Vagina (tissue), 2 donors: ENCODE measurements around the gene KRT74. TPM values are rescaled to one million over a fixed set of nuclear protein-coding genes. Genes with fewer than 3 reads are reported as not detected.
A peak's percentile ranks its signal among the peaks of the same experiment; 100 is the strongest.

ENCODE experiments used
- DNase-seq, 2 donors: peaks; one replicate each; pipeline ENCODE4 v3.0.0-alpha.2; 2017; ENCODE audit errors: extremely low spot score in 2 of 2
- H3K27ac ChIP-seq: fragments of 200-600 bp; sonication (generic); one replicate; pipeline ENCODE4 v1.5.1; 2019
- H3K27me3 ChIP-seq: fragments of 200-600 bp; sonication (generic); one replicate; pipeline ENCODE4 v1.5.1; 2019
- H3K36me3 ChIP-seq, 2 donors: fragments of 200-600 bp; sonication (generic); one replicate each; pipeline ENCODE4 v1.5.1; 2017 to 2019
- H3K4me1 ChIP-seq: fragments of 200-600 bp; sonication (generic); one replicate; pipeline ENCODE4 v1.5.1; 2019
- H3K4me3 ChIP-seq, 2 donors: fragments of 200-600 bp; sonication (generic); 1 replicate in 1 of 2; 2 replicates in 1 of 2; pipeline ENCODE4 v1.5.1; 2016 to 2019
- H3K9me3 ChIP-seq: fragments of 200-600 bp; sonication (generic); one replicate; pipeline ENCODE4 v1.5.1; 2019
- POLR2AphosphoS5 ChIP-seq, 2 donors: sonication (generic); formaldehyde crosslinking; IDR thresholded peaks; one replicate each; pipeline ENCODE4 v1.9.0; 2017; ENCODE audit warnings: antibody characterized with exemption in 2 of 2, mild to moderate bottlenecking in 2 of 2, low read depth in 1 of 2; ENCODE audit not compliant: insufficient read depth in 1 of 2
- intact Hi-C: fragments of 100-400 bp; cut with DNase I; formaldehyde crosslinking; loops from one replicate; pipeline ENCODE4 v1.15.1; 2023
- total RNA-seq: library from RNA; depleted of rRNA; stranded (reverse); fragments of >200 nt; gene quantifications from one replicate; pipeline ENCODE4 v1.2.3, GENCODE V29; 2016
- TF ChIP-seq, protein P1 (sequence below), 3 experiments: fragments of 450-650 bp in 2 of 3; fragments of 200-600 bp in 1 of 3; sonication (generic) in 1 of 3; IDR thresholded peaks; one replicate each; pipeline ENCODE4 v1.5.1; 2017 to 2019; ENCODE audit warnings: antibody characterized with exemption in 3 of 3, mild to moderate bottlenecking in 2 of 3, moderate library complexity in 2 of 3

KRT74 gene
- total RNA-seq, 1 donor from 2014 or later: not detected

DNA sequence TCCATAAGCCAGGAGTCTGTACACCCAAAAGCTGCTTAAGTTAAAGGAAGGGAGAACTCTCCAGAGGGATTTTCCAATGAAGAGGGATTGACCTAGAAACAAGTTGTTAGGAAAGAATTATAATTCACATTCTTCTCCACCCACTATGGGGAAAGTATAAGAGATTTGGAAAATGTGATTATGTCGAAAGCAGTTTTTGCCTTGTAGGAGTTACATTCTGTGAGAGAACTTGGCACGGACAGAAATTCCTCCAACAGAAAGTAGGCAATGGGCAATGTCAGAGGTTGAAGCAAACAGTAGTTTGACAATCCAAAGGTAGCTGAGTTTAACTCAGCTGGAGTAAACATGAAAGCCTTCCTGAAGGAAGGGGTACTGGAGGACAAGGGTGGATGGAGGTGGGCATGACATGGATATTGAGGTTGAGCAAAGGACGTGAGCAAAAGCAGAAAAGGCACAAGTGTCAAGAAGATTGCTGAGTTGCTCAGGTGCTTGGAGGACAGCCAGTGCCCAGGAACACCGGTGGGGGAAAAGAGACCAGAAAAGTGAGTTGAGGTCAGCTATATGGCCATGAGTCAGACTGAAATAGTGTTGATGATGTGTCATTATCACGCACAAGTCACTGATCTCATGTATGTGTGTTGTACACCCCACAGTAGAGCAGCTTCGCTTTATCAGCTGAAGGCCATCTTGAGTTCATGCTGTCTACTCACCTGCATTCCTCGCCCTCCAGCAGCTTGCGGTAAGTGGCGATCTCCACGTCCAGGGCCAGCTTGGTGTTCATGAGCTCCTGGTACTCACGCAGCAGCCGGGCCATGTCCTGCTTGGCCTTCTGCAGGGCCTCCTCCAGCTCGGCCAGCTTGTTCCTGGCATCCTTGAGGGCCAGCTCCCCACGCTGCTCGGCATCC, 57.5 kb downstream of the KRT74 start:
- Histone ChIP-seq H3K36me3 (no peaks in the 10 kb centered on the region), H3K4me3 (peak overlapping the region in 1 of 2 donors; percentile 42), H3K27ac (peak overlapping the region; percentile 47), H3K27me3 (no peaks in the 10 kb centered on the region), H3K4me1 (peaks cover 12% of the 10 kb centered on the region), H3K9me3 (no peaks in the 10 kb centered on the region)
- peak; percentile 85 to 86 for DNase-seq
- intact Hi-C loops: no loop called here
- TF ChIP-seq POLR2AphosphoS5 (IDR thresholded peaks at IDR 0.05; ENCODE audit: insufficient read depth in 1 of 2, low read depth in 1 of 2): peak in 1 of 2 donors; percentile 56
- TF ChIP-seq, protein P1, sequence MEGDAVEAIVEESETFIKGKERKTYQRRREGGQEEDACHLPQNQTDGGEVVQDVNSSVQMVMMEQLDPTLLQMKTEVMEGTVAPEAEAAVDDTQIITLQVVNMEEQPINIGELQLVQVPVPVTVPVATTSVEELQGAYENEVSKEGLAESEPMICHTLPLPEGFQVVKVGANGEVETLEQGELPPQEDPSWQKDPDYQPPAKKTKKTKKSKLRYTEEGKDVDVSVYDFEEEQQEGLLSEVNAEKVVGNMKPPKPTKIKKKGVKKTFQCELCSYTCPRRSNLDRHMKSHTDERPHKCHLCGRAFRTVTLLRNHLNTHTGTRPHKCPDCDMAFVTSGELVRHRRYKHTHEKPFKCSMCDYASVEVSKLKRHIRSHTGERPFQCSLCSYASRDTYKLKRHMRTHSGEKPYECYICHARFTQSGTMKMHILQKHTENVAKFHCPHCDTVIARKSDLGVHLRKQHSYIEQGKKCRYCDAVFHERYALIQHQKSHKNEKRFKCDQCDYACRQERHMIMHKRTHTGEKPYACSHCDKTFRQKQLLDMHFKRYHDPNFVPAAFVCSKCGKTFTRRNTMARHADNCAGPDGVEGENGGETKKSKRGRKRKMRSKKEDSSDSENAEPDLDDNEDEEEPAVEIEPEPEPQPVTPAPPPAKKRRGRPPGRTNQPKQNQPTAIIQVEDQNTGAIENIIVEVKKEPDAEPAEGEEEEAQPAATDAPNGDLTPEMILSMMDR (IDR thresholded peaks at IDR 0.05): no peak

Other genes starting within 250 kb of the KRT74 start
- not detected for gene KRT85, start 206.4 kb downstream of the KRT74 start, total RNA-seq
- not detected for gene KRT84, start 188.2 kb downstream of the KRT74 start, total RNA-seq
- gene KRT82, start 167.5 kb downstream of the KRT74 start, total RNA-seq: not detected
- not detected for gene KRT75, start 139.5 kb downstream of the KRT74 start, total RNA-seq
- gene KRT6B, start 121.7 kb downstream of the KRT74 start, total RNA-seq: 184 TPM
- gene KRT6C, start 100.0 kb downstream of the KRT74 start, total RNA-seq: 257 TPM
- 7,258 TPM for gene KRT6A, start 80.6 kb downstream of the KRT74 start, total RNA-seq
- gene KRT5, start 53.4 kb downstream of the KRT74 start, total RNA-seq: 4,247 TPM
- not detected for gene KRT71, start 20.7 kb downstream of the KRT74 start, total RNA-seq
- not detected for gene KRT72, start 27.6 kb upstream of the KRT74 start, total RNA-seq
- gene KRT73, start 44.7 kb upstream of the KRT74 start, total RNA-seq: not detected
- 2.0 TPM for gene KRT2, start 78.4 kb upstream of the KRT74 start, total RNA-seq
- gene KRT1, start 106.6 kb upstream of the KRT74 start, total RNA-seq: 886 TPM
- 2.5 TPM for gene KRT77, start 129.7 kb upstream of the KRT74 start, total RNA-seq
- gene KRT76, start 203.5 kb upstream of the KRT74 start, total RNA-seq: not detected
- gene KRT3, start 222.3 kb upstream of the KRT74 start, total RNA-seq: not detected
- 354 TPM for gene KRT4, start 240.3 kb upstream of the KRT74 start, total RNA-seq